Cortex of kidney (tissue), 1 donor: ENCODE data around the gene FAM240B.

ENCODE experiments used
- DNase-seq: peaks from one replicate; lab custom pipeline; 2025; lab: John Stamatoyannopoulos, UW

Gene FAM240B

GRCh38 chr9:38699337-38699736 is 20.6 kb downstream of the FAM240B start:
- DNase-seq, result no peak

GRCh38 chr9:38697776-38698300 is 22.1 kb downstream of the FAM240B start:
- DNase-seq, result no peak

- DNase-seq, result no peak
These were observed 22.9 kb downstream of the FAM240B start for GRCh38 chr9:38696999-38697398.

- no peak for DNase-seq
These were observed 25.3 kb downstream of the FAM240B start for GRCh38 chr9:38694676-38695075.

- DNase-seq, result no peak
These were observed 27.2 kb downstream of the FAM240B start for GRCh38 chr9:38692707-38693106.

GRCh38 chr9:38690574-38690973 is 29.4 kb downstream of the FAM240B start:
- DNase-seq, result no peak

- DNase-seq, result no peak
These were observed 30.3 kb downstream of the FAM240B start for GRCh38 chr9:38689678-38690077.

GRCh38 chr9:38687992-38688391 is 31.9 kb downstream of the FAM240B start:
- no peak for DNase-seq

- DNase-seq, result no peak
These were observed 32.5 kb downstream of the FAM240B start for GRCh38 chr9:38687389-38687842.

- no peak for DNase-seq
These were observed 33.0 kb downstream of the FAM240B start for GRCh38 chr9:38686933-38687332.

- DNase-seq, result no peak
These were observed 34.4 kb downstream of the FAM240B start for GRCh38 chr9:38685535-38685934.

- no peak for DNase-seq
These were observed 36.6 kb downstream of the FAM240B start for GRCh38 chr9:38683336-38683735.

GRCh38 chr9:38682713-38683112 is 37.2 kb downstream of the FAM240B start:
- no peak for DNase-seq

- DNase-seq, result no peak
These were observed 38.1 kb downstream of the FAM240B start for GRCh38 chr9:38681747-38682227.

GRCh38 chr9:38680837-38681445 is 39.0 kb downstream of the FAM240B start:
- DNase-seq, result no peak

GRCh38 chr9:38677660-38678303 is 42.2 kb downstream of the FAM240B start:
- no peak for DNase-seq

GRCh38 chr9:38675831-38676230 is 44.1 kb downstream of the FAM240B start:
- no peak for DNase-seq

- DNase-seq, result no peak
These were observed 44.7 kb downstream of the FAM240B start for GRCh38 chr9:38675211-38675610.

- DNase-seq, result no peak
These were observed 46.3 kb downstream of the FAM240B start for GRCh38 chr9:38673399-38674193.

- DNase-seq, result no peak
These were observed 48.2 kb downstream of the FAM240B start for GRCh38 chr9:38671748-38672147.

- DNase-seq, result no peak
These were observed 48.6 kb downstream of the FAM240B start for GRCh38 chr9:38671372-38671731.

GRCh38 chr9:38670542-38671371 is 49.2 kb downstream of the FAM240B start:
- DNase-seq, result no peak
